Transverse colon (tissue), 4 donors: Measurements from ENCODE around the gene PITRM1.

Experiments
- POLR2AphosphoS5 ChIP-seq, 3 donors: sonication (generic); formaldehyde crosslinking; IDR thresholded peaks; one replicate each; pipeline ENCODE4 v1.6.1; 2016; ENCODE audit warnings: antibody characterized with exemption in 3 of 3
- TF ChIP-seq, protein P1 (sequence below), 5 experiments: fragments of 200-600 bp in 3 of 5; fragments of 450-650 bp in 2 of 5; sonication (generic) in 3 of 5; IDR thresholded peaks; 1 replicate in 2 of 5; 2 replicates in 3 of 5; pipeline ENCODE4 v1.5.1; 2016 to 2017; ENCODE audit warnings: antibody characterized with exemption in 5 of 5, inconsistent platforms in 3 of 5, mild to moderate bottlenecking in 2 of 5, moderate library complexity in 1 of 5

DNA sequence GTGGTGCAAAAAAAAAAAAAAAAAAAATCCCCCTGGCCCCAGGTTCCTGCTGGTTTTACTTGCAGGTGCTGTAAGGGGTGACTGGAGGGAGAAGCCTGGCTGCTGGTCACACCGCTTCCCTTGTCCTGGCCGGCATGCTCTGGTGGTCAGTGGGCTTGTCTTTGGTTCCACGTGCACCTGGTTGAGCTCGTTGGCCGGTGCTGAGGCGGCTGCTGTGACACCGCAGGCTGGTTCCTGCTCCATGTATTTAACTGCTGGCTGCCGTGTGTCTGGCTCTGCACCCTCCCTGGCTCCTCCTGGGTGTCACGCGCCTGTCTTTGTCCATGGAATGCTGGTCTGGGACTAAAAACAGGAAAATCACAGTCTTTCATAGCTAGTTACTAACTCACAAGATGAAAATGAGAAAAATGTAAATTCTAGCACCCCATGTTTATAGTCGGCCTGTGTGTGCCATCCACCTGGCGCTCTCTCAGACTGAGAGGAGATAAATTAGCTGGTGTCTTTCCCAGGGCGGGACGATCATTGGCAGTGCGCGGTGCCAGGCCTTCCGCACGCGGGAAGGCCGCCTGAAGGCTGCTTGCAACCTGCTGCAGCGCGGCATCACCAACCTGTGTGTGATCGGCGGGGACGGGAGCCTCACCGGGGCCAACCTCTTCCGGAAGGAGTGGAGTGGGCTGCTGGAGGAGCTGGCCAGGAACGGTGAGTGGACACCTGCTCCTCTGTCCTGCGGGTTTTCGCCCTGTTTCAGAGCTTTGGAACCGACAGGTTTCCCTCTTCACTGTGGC is 71.5 kb downstream of the PITRM1 start:
- TF ChIP-seq, protein P1, sequence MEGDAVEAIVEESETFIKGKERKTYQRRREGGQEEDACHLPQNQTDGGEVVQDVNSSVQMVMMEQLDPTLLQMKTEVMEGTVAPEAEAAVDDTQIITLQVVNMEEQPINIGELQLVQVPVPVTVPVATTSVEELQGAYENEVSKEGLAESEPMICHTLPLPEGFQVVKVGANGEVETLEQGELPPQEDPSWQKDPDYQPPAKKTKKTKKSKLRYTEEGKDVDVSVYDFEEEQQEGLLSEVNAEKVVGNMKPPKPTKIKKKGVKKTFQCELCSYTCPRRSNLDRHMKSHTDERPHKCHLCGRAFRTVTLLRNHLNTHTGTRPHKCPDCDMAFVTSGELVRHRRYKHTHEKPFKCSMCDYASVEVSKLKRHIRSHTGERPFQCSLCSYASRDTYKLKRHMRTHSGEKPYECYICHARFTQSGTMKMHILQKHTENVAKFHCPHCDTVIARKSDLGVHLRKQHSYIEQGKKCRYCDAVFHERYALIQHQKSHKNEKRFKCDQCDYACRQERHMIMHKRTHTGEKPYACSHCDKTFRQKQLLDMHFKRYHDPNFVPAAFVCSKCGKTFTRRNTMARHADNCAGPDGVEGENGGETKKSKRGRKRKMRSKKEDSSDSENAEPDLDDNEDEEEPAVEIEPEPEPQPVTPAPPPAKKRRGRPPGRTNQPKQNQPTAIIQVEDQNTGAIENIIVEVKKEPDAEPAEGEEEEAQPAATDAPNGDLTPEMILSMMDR (IDR thresholded peaks at IDR 0.05): no peak
- no peak for TF ChIP-seq POLR2AphosphoS5 (IDR thresholded peaks at IDR 0.05)
